Activated naive CD8-positive, alpha-beta T cell (primary cell): Measurements from ENCODE around the gene KCTD19.

Experiments
- H3K27ac Mint-ChIP-seq: one replicate; pipeline ENCODE4 v1.8.0; 2021; ENCODE audit warnings: mixed read lengths
- H3K27me3 Mint-ChIP-seq: one replicate; pipeline ENCODE4 v1.8.0; 2021; ENCODE audit warnings: mixed read lengths
- H3K36me3 Mint-ChIP-seq: one replicate; pipeline ENCODE4 v1.8.0; 2021; ENCODE audit warnings: mixed read lengths
- H3K4me1 Mint-ChIP-seq: one replicate; pipeline ENCODE4 v1.8.0; 2021; ENCODE audit warnings: low read depth, mixed read lengths
- H3K4me3 Mint-ChIP-seq: one replicate; pipeline ENCODE4 v1.8.0; 2021; ENCODE audit warnings: mild to moderate bottlenecking, mixed read lengths
- H3K9me3 Mint-ChIP-seq: one replicate; pipeline ENCODE4 v1.8.0; 2021; ENCODE audit warnings: low read depth, mixed read lengths

KCTD19 gene

GRCh38 chr16:67248401-67249177, 78.0 kb downstream of the KCTD19 start, which contains the start of gene SLC9A5:
Gene SLC9A5, plus strand, starts transcription at chr16:67248979. Its CDS starts 36 bp downstream, at chr16:67249015.
- peaks cover 36% of the 10 kb centered on the region for H3K4me1 Mint-ChIP-seq
- H3K27me3 Mint-ChIP-seq, result no peaks in the 10 kb centered on the region
- no peaks in the 10 kb centered on the region for H3K9me3 Mint-ChIP-seq
- no peaks in the 10 kb centered on the region for H3K36me3 Mint-ChIP-seq
- H3K4me3 Mint-ChIP-seq, result peak within 1 kb of the TSS; percentile 87
- peak within 1 kb of the TSS; percentile 86 for H3K27ac Mint-ChIP-seq

- Mint-ChIP-seq H3K4me1 (peaks cover 39% of the 10 kb centered on the region), H3K4me3 (peak overlapping the region; percentile 87), H3K36me3 (no peaks in the 10 kb centered on the region), H3K27me3 (no peaks in the 10 kb centered on the region), H3K9me3 (no peaks in the 10 kb centered on the region), H3K27ac (peak overlapping the region; percentile 86)
Observed at GRCh38 chr16:67248073-67248400, 78.5 kb downstream of the KCTD19 start.

GRCh38 chr16:67247192-67248072, 79.1 kb downstream of the KCTD19 start, which contains the start of gene FHOD1:
Gene FHOD1, minus strand, starts transcription at chr16:67247481. Its CDS starts 71 bp downstream, at chr16:67247410.
- peaks cover 39% of the 10 kb centered on the region for H3K4me1 Mint-ChIP-seq
- H3K9me3 Mint-ChIP-seq, result no peaks in the 10 kb centered on the region
- H3K36me3 Mint-ChIP-seq, result no peaks in the 10 kb centered on the region
- H3K4me3 Mint-ChIP-seq, result peak within 1 kb of the TSS; percentile 87
- H3K27ac Mint-ChIP-seq, result peak within 1 kb of the TSS; percentile 86
- no peaks in the 10 kb centered on the region for H3K27me3 Mint-ChIP-seq

GRCh38 chr16:67246756-67247191, 79.8 kb downstream of the KCTD19 start:
- Mint-ChIP-seq H3K4me3 (peak overlapping the region; percentile 87), H3K4me1 (peaks cover 39% of the 10 kb centered on the region)

GRCh38 chr16:67246081-67246755, 80.3 kb downstream of the KCTD19 start:
- Mint-ChIP-seq H3K27me3 (no peaks in the 10 kb centered on the region), H3K27ac (peak overlapping the region; percentile 58), H3K36me3 (no peaks in the 10 kb centered on the region), H3K4me1 (peaks cover 43% of the 10 kb centered on the region), H3K4me3 (peak overlapping the region; percentile 87), H3K9me3 (no peaks in the 10 kb centered on the region)

More at GRCh38 chr16:67246756-67247191, 79.8 kb downstream of the KCTD19 start:
- Mint-ChIP-seq H3K36me3 (no peaks in the 10 kb centered on the region), H3K27me3 (no peaks in the 10 kb centered on the region), H3K9me3 (no peaks in the 10 kb centered on the region), H3K27ac (peak overlapping the region; percentile 58)

- Mint-ChIP-seq H3K27ac (no peak overlapping the region), H3K4me1 (peaks cover 44% of the 10 kb centered on the region), H3K27me3 (no peaks in the 10 kb centered on the region), H3K9me3 (no peaks in the 10 kb centered on the region), H3K4me3 (peak overlapping the region; percentile 87), H3K36me3 (no peaks in the 10 kb centered on the region)
Observed at GRCh38 chr16:67245674-67246080, 80.9 kb downstream of the KCTD19 start.

GRCh38 chr16:67245186-67245585, 81.4 kb downstream of the KCTD19 start:
- Mint-ChIP-seq H3K27me3 (no peaks in the 10 kb centered on the region), H3K9me3 (no peaks in the 10 kb centered on the region), H3K4me1 (peaks cover 43% of the 10 kb centered on the region)

GRCh38 chr16:67244387-67245185, 82.0 kb downstream of the KCTD19 start:
- Mint-ChIP-seq H3K4me3 (peak overlapping the region; percentile 86), H3K27me3 (no peaks in the 10 kb centered on the region), H3K27ac (peak overlapping the region; percentile 94), H3K36me3 (no peaks in the 10 kb centered on the region), H3K9me3 (no peaks in the 10 kb centered on the region), H3K4me1 (peaks cover 37% of the 10 kb centered on the region)

More at GRCh38 chr16:67245186-67245585, 81.4 kb downstream of the KCTD19 start:
- H3K36me3 Mint-ChIP-seq, result no peaks in the 10 kb centered on the region
- H3K4me3 Mint-ChIP-seq, result peak overlapping the region; percentile 86
- peak overlapping the region; percentile 94 for H3K27ac Mint-ChIP-seq

- Mint-ChIP-seq H3K4me1 (peaks cover 33% of the 10 kb centered on the region), H3K27me3 (no peaks in the 10 kb centered on the region), H3K4me3 (peak overlapping the region; percentile 38), H3K36me3 (no peaks in the 10 kb centered on the region), H3K9me3 (no peaks in the 10 kb centered on the region), H3K27ac (peak overlapping the region; percentile 94)
Observed at GRCh38 chr16:67243481-67243880, 83.1 kb downstream of the KCTD19 start.

- Mint-ChIP-seq H3K36me3 (no peaks in the 10 kb centered on the region), H3K27ac (peak overlapping the region; percentile 3), H3K27me3 (no peaks in the 10 kb centered on the region), H3K9me3 (no peaks in the 10 kb centered on the region), H3K4me3 (no peak overlapping the region), H3K4me1 (peaks cover 25% of the 10 kb centered on the region)
Observed at GRCh38 chr16:67242138-67242730, 84.3 kb downstream of the KCTD19 start.

GRCh38 chr16:67241008-67241900, 85.3 kb downstream of the KCTD19 start:
- Mint-ChIP-seq H3K27ac (peak overlapping the region; percentile 85), H3K9me3 (no peaks in the 10 kb centered on the region), H3K36me3 (no peaks in the 10 kb centered on the region), H3K27me3 (no peaks in the 10 kb centered on the region), H3K4me3 (no peak overlapping the region), H3K4me1 (peaks cover 27% of the 10 kb centered on the region)

GRCh38 chr16:67240506-67240905, 86.0 kb downstream of the KCTD19 start:
- Mint-ChIP-seq H3K4me3 (no peak overlapping the region), H3K4me1 (peaks cover 28% of the 10 kb centered on the region), H3K36me3 (no peaks in the 10 kb centered on the region), H3K27me3 (no peaks in the 10 kb centered on the region), H3K27ac (no peak overlapping the region), H3K9me3 (no peaks in the 10 kb centered on the region)
